ENCODE data around the gene TMEM165. TPM values are rescaled to one million over a fixed set of nuclear protein-coding genes. Genes with fewer than 3 reads are reported as not detected.

Gene TMEM165
- total and polyA plus RNA-seq, 9 of the 15 experiments (the other 6 are each of a cell fraction or from before 2014, with no cell fraction given) = 21.3 to 145 (median 96.8) TPM

DNA sequence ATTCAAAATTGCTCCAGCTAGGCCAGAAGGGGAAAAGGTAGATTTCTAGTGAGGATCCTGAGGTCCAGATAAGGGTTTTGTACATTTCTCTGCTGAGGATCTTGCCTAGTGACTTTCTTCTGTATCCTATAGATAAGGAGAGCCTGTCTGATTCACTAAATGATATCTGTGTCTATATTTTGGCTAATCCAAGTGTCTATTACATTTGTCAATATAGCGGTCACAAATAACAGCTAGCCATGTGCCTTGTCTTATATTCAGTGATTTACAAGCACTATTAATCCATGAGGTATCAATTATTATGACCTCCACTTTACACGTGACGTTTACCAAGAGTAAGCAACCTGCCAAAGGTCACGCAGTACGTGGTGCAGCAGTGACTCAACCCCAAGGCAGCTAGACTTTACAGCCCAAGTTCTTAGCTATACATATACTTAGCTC lies 41.6 kb downstream of the TMEM165 start:
- Histone ChIP-seq H3K9me3 (replicated peaks; ENCODE audit: control insufficient read depth, insufficient read depth, low read depth, low read length) (no peaks in the 10 kb centered on the region), H3K4me1 (replicated peaks in 1 of 2; ENCODE audit: control insufficient read depth in 2 of 2, insufficient read depth in 2 of 2, low read length in 2 of 2) (peaks cover 9 to 10% of the 10 kb centered on the region in 2 experiments; a peak in 4 of 5 replicates), H3K27ac (ENCODE audit: extremely low read depth, low read depth, low read length) (no peak overlapping the region), H3K4me3 (no peak overlapping the region), H3K36me3 (ENCODE audit: control insufficient read depth, insufficient read depth, low read length) (peaks cover 83% of the 10 kb centered on the region), H3K27me3 (ENCODE audit: control insufficient read depth in 2 of 2, insufficient read depth in 2 of 2, low read length in 2 of 2) (no peaks in the 10 kb centered on the region), H3K9ac (ENCODE audit: insufficient read depth in 1 of 2, low read depth in 2 of 2, low read length in 2 of 2) (no peak overlapping the region), H3K4me2 (ENCODE audit: insufficient read depth, low read length) (peak overlapping the region; percentile 17; the same call in 1 of the 2 replicates), H3K9me1 (ENCODE audit: control insufficient read depth, insufficient read depth, low read length) (no peaks in the 10 kb centered on the region), H4K20me1 (replicated peaks; ENCODE audit: control insufficient read depth, insufficient read depth, low read length) (no peaks in the 10 kb centered on the region), H3K79me2 (ENCODE audit: control insufficient read depth, insufficient read depth, low read length) (no peaks in the 10 kb centered on the region), H2AFZ (ENCODE audit: low read depth, low read length) (no peak overlapping the region)
- in situ Hi-C loops (cut with MboI) (no loop called here), intact Hi-C loops (cut with micrococcal nuclease) (loop anchor here (1.0 to 10.0 kb wide), 4 partner anchors 110 to 482 kb away; partner anchors contain the start of genes CLOCK and NMU)
- POLR2A ChIA-PET = interaction anchor here (1.3 to 1.6 kb wide), 4 partner anchors 9 to 14 kb away, joined by 3 to 9 read pairs (median 4); no protein-coding TSS in a partner anchor
- WGBS (ENCODE audit: insufficient coverage, low coverage, missing lambda C conversion rate) = 10% methylated on average over 5 of the region's 5 CpGs
- peak; percentile 72 for FAIRE-seq
- CTCF ChIA-PET (ENCODE audit: low intra/inter-chr PET ratio) = no interaction called here
- DNase-seq (ENCODE audit: extremely low read depth in 1 of 4, low spot score in 3 of 4) = peak; percentile 34 to 62 (median 44)
- no TSS peak for BruUV-seq (replicated peaks)
- peak; percentile 80 for ATAC-seq
- peak; percentile 73 for TF ChIP-seq EP300 (IDR thresholded peaks at IDR 0.05; ENCODE audit: low read length)
- peak; percentile 70 for TF ChIP-seq MEIS2 (IDR thresholded peaks at IDR 0.05; ENCODE audit: partially characterized antibody)
- TF ChIP-seq, protein P1, sequence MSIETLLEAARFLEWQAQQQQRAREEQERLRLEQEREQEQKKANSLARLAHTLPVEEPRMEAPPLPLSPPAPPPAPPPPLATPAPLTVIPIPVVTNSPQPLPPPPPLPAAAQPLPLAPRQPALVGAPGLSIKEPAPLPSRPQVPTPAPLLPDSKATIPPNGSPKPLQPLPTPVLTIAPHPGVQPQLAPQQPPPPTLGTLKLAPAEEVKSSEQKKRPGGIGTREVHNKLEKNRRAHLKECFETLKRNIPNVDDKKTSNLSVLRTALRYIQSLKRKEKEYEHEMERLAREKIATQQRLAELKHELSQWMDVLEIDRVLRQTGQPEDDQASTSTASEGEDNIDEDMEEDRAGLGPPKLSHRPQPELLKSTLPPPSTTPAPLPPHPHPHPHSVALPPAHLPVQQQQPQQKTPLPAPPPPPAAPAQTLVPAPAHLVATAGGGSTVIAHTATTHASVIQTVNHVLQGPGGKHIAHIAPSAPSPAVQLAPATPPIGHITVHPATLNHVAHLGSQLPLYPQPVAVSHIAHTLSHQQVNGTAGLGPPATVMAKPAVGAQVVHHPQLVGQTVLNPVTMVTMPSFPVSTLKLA (conservative IDR thresholded peaks at IDR 0.05) = 0 out of 4 replicates have a peak, but pooled peaks of 1 of the 2 experiments have one; percentile 47
- 0 out of 2 replicates have a peak, but pooled peaks have one; percentile 47 for TF ChIP-seq KLF16 (IDR thresholded peaks at IDR 0.05)
- TF ChIP-seq CBFA2T3 (IDR thresholded peaks at IDR 0.05) = peak; percentile 86
- no peak for TF ChIP-seq NFE2L1 (tag; IDR thresholded peaks at IDR 0.05; ENCODE audit: borderline replicate concordance, low read depth)
- TF ChIP-seq POLR2AphosphoS5 (IDR thresholded peaks at IDR 0.05; ENCODE audit: control insufficient read depth, insufficient read depth, low read depth, low read length) = 0 out of 2 replicates have a peak, but pooled peaks have one; percentile 21
- TF ChIP-seq HDAC3 (IDR thresholded peaks at IDR 0.05; ENCODE audit: borderline replicate concordance, partially characterized antibody) = peak; percentile 43
- TF ChIP-seq, protein P2, sequence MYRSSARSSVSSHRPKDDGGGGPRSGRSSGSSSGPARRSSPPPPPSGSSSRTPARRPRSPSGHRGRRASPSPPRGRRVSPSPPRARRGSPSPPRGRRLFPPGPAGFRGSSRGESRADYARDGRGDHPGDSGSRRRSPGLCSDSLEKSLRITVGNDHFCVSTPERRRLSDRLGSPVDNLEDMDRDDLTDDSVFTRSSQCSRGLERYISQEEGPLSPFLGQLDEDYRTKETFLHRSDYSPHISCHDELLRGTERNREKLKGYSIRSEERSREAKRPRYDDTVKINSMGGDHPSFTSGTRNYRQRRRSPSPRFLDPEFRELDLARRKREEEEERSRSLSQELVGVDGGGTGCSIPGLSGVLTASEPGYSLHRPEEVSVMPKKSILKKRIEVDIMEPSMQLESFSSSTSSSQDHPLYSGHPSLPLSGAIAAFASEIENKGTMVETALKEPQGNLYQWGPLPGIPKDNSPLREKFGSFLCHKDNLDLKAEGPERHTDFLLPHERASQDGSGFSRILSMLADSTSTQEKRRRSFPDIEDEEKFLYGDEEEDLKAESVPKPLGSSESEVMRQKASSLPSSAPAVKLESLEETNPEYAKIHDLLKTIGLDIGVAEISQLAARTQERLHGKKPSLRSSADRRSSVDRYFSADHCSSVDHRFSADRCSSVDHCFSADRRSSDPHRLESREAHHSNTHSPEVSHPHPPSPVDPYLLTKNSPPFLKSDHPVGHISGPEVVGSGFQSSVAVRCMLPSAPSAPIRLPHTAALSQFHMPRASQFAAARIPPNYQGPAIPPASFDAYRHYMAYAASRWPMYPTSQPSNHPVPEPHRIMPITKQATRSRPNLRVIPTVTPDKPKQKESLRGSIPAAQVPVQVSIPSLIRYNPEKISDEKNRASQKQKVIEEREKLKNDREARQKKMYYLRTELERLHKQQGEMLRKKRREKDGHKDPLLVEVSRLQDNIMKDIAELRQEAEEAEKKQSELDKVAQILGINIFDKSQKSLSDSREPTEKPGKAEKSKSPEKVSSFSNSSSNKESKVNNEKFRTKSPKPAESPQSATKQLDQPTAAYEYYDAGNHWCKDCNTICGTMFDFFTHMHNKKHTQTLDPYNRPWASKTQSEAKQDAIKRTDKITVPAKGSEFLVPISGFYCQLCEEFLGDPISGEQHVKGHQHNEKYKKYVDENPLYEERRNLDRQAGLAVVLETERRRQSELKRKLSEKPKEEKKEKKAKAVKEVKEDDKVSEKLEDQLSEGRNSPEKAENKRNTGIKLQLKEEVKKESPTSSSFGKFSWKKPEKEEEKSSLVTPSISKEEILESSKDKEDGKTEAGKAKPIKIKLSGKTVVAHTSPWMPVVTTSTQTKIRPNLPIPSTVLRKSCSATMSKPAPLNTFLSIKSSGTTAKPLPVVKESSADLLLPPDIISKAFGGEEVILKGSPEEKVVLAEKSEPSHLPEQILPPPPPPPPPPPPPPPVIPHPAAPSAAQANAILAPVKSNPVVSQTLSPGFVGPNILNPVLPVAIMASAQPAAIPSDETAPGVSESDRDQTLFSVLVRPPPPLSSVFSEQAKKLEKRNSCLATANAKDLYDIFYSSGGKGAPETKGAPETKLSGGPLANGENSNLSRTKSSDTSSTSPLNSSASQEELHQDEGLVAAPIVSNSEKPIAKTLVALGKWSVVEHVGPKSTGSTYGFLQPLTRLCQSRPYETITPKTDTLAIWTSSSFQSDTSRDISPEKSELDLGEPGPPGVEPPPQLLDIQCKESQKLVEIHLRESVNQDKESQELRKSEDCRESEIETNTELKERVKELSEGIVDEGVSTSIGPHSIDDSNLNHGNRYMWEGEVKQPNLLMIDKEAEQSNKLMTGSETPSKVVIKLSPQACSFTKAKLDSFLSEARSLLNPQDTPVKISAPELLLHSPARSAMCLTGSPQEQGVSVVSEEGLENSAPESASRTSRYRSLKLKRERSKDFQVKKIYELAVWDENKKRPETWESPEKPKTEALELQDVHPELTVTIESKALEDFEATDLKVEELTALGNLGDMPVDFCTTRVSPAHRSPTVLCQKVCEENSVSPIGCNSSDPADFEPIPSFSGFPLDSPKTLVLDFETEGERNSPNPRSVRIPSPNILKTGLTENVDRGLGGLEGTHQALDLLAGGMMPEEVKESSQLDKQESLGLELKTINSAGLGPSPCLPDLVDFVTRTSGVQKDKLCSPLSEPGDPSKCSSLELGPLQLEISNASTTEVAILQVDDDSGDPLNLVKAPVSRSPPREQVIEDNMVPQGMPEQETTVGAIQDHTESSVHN (IDR thresholded peaks at IDR 0.05; ENCODE audit: borderline replicate concordance in 1 of 2, low read depth in 1 of 2) = no peak
